ENCODE data around the gene MPV17. TPM values are rescaled to one million over a fixed set of nuclear protein-coding genes. Genes with fewer than 3 reads are reported as not detected.

The MPV17 gene
- total RNA-seq, 1 donor from 2014 or later: 34.6 TPM

- peak; percentile 80 for DNase-seq
These were observed 58.0 kb downstream of the MPV17 start for GRCh38 chr2:27264753-27265535.

- no peak for DNase-seq
These were observed 58.6 kb downstream of the MPV17 start for GRCh38 chr2:27264253-27264752.

- DNase-seq: no peak
These were observed 59.3 kb downstream of the MPV17 start for GRCh38 chr2:27263287-27264252.

GRCh38 chr2:27262379-27263286 lies 60.3 kb downstream of the MPV17 start, which contains the start of gene SLC30A3:
SLC30A3 (minus strand) TSS chr2:27263047; CDS start chr2:27262906, 141 bp downstream.
- peak; percentile 63 for DNase-seq

- no peak for DNase-seq
These were observed 61.0 kb downstream of the MPV17 start for GRCh38 chr2:27261926-27262298.

GRCh38 chr2:27261241-27261925 lies 61.5 kb downstream of the MPV17 start:
- DNase-seq: no peak

Other genes starting within 250 kb of the MPV17 start
- gene EMILIN1, start 244.5 kb downstream of the MPV17 start, total RNA-seq: 82.0 TPM
- gene KHK, start 236.3 kb downstream of the MPV17 start, total RNA-seq: 1.6 TPM
- gene CGREF1, start 204.0 kb downstream of the MPV17 start, total RNA-seq: 1.6 TPM
- gene ABHD1, start 199.3 kb downstream of the MPV17 start, total RNA-seq: 1.3 TPM
- gene PREB, start 188.5 kb downstream of the MPV17 start, total RNA-seq: 52.6 TPM
- gene PRR30, start 183.7 kb downstream of the MPV17 start, total RNA-seq: not detected
- gene TCF23, start 174.1 kb downstream of the MPV17 start, total RNA-seq: not detected
- gene ATRAID, start 111.1 kb downstream of the MPV17 start, total RNA-seq: 114 TPM
- gene SLC5A6, start 110.8 kb downstream of the MPV17 start, total RNA-seq: 26.1 TPM
- 33.7 TPM for gene CAD, start 105.7 kb downstream of the MPV17 start, total RNA-seq
- not detected for gene SLC30A3, start 60.0 kb downstream of the MPV17 start, total RNA-seq
- not detected for gene DNAJC5G, start 47.7 kb downstream of the MPV17 start, total RNA-seq
- 40.5 TPM for gene TRIM54, start 40.7 kb downstream of the MPV17 start, total RNA-seq
- not detected for gene UCN, start 14.7 kb downstream of the MPV17 start, total RNA-seq
- 30.3 TPM for gene GTF3C2, start 33.7 kb upstream of the MPV17 start, total RNA-seq
- 21.2 TPM for gene EIF2B4, start 47.2 kb upstream of the MPV17 start, total RNA-seq
- gene SNX17, start 47.5 kb upstream of the MPV17 start, total RNA-seq: 80.9 TPM
- 9.4 TPM for gene ZNF513, start 57.6 kb upstream of the MPV17 start, total RNA-seq
- 41.3 TPM for gene PPM1G, start 86.5 kb upstream of the MPV17 start, total RNA-seq
- gene NRBP1, start 105.5 kb upstream of the MPV17 start, total RNA-seq: 93.0 TPM
- gene KRTCAP3, start 119.3 kb upstream of the MPV17 start, total RNA-seq: 6.2 TPM
- 23.1 TPM for gene IFT172, start 166.6 kb upstream of the MPV17 start, total RNA-seq
- 9.5 TPM for gene FNDC4, start 172.1 kb upstream of the MPV17 start, total RNA-seq
- gene GCKR, start 173.7 kb upstream of the MPV17 start, total RNA-seq: not detected

All from tongue (tissue), 2 donors.